ENCODE measurements around the gene CHST11. TPM values are rescaled to one million over a fixed set of nuclear protein-coding genes. Genes with fewer than 3 reads are reported as not detected.

Gene CHST11
- total and polyA plus RNA-seq, 10 of the 15 experiments (the other 5 are each of a cell fraction or from before 2014, with no cell fraction given), result 1.9 to 38.1 (median 17.2) TPM

DNA sequence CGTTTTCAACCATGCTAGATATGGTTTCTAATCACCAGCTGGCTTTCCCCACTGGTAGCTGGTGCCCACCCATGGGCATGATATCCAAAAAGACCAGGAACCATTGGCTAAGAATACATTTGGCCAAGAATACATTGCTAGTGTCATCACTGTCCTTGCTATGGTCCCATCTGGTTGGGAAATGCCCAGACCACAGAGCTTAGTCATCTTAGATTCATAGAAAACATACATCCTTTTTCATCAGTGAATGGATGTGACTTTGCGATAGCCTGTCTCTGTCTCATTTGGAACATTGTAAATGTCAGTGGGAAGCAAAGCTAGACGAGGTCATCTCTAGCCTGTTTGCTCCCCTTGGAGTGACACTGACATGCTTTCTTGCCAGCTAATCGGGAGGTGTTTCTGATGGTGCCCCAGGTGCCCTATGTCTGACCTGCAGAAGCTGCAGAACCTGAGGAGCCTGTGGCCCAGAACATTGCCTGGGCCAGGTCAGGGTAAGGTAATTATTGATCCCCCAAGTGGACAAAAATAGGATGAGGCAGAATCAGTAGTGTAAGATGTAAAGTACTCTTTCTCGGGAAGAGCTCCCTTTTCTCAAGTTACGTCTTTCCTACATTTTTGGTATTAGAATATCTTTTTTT lies 306.5 kb downstream of the CHST11 start (continued):
- TF ChIP-seq, protein P1, sequence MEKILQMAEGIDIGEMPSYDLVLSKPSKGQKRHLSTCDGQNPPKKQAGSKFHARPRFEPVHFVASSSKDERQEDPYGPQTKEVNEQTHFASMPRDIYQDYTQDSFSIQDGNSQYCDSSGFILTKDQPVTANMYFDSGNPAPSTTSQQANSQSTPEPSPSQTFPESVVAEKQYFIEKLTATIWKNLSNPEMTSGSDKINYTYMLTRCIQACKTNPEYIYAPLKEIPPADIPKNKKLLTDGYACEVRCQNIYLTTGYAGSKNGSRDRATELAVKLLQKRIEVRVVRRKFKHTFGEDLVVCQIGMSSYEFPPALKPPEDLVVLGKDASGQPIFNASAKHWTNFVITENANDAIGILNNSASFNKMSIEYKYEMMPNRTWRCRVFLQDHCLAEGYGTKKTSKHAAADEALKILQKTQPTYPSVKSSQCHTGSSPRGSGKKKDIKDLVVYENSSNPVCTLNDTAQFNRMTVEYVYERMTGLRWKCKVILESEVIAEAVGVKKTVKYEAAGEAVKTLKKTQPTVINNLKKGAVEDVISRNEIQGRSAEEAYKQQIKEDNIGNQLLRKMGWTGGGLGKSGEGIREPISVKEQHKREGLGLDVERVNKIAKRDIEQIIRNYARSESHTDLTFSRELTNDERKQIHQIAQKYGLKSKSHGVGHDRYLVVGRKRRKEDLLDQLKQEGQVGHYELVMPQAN (conservative IDR thresholded peaks at IDR 0.05), result no peak
- TF ChIP-seq, protein P2, sequence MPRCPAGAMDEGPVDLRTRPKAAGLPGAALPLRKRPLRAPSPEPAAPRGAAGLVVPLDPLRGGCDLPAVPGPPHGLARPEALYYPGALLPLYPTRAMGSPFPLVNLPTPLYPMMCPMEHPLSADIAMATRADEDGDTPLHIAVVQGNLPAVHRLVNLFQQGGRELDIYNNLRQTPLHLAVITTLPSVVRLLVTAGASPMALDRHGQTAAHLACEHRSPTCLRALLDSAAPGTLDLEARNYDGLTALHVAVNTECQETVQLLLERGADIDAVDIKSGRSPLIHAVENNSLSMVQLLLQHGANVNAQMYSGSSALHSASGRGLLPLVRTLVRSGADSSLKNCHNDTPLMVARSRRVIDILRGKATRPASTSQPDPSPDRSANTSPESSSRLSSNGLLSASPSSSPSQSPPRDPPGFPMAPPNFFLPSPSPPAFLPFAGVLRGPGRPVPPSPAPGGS (IDR thresholded peaks at IDR 0.05; ENCODE audit: borderline replicate concordance, insufficient read depth, low read depth, low read length, poor library complexity, severe bottlenecking), result no peak
- no peak for TF ChIP-seq YY1 (IDR thresholded peaks at IDR 0.05; ENCODE audit: low read depth, low read length)
- TF ChIP-seq NFIC (IDR thresholded peaks at IDR 0.05; ENCODE audit: low read depth, low read length), result 0 out of 2 replicates have a peak, but pooled peaks have one; percentile 28
- TF ChIP-seq RUNX3 (IDR thresholded peaks at IDR 0.05; ENCODE audit: low read length), result peak; percentile 88
- no peak for TF ChIP-seq IKZF2 (IDR thresholded peaks at IDR 0.05)
- no peak for TF ChIP-seq SUPT20H (IDR thresholded peaks at IDR 0.05; ENCODE audit: borderline replicate concordance, control insufficient read depth, low read depth, low read length)
